OCI-LY7 (cell line): Measurements from ENCODE around the gene KLC3. TPM values are rescaled to one million over a fixed set of nuclear protein-coding genes. Genes with fewer than 3 reads are reported as not detected.

Experiments
- Bru-seq: library from RNA; stranded (reverse); fragments of 400-500 nt; gene quantifications from one replicate; lab custom pipeline; 2021; lab: Mats Ljungman, UMichigan
- BruChase-seq, 2 experiments: library from RNA; stranded (reverse); fragments of 400-500 nt; gene quantifications; one replicate each; lab custom pipeline; 2021; lab: Mats Ljungman, UMichigan
- BruUV-seq: library from RNA; stranded (reverse); fragments of 400-500 nt; replicated peaks from 2 replicates; lab custom pipeline; 2021; lab: Mats Ljungman, UMichigan
- CTCF ChIA-PET: fragments of 300-600 bp; sonication (Branson Sonifier 250); formaldehyde crosslinking; loops from one replicate; lab custom pipeline; 2022; ENCODE audit warnings: antibody characterized with exemption; ENCODE audit not compliant: unreplicated experiment; lab: Charles Lee
- POLR2A ChIA-PET: fragments of 300-600 bp; sonication (Branson Sonifier 250); formaldehyde crosslinking; loops from one replicate; lab custom pipeline; 2022; ENCODE audit warnings: antibody characterized with exemption; lab: Charles Lee
- DNase-seq: peaks from one replicate; pipeline ENCODE4 v3.0.0-alpha.2; 2015; ENCODE audit warnings: low spot score
- H2AFZ ChIP-seq: fragments of 200-600 bp; sonication (generic), shearing (Covaris generic); 2 replicates; pipeline ENCODE4 v1.6.1; 2014; ENCODE audit warnings: mild to moderate bottlenecking, antibody characterized with exemption, low read length, moderate library complexity
- H3K27ac ChIP-seq: fragments of 200-600 bp; sonication (generic); 2 replicates; pipeline ENCODE4 v1.5.1; 2014; ENCODE audit warnings: mixed run types, low read depth, mild to moderate bottlenecking, moderate library complexity, low read length, inconsistent platforms; ENCODE audit not compliant: poor library complexity, severe bottlenecking
- H3K36me3 ChIP-seq: fragments of 200-600 bp; sonication (generic); 2 replicates; pipeline ENCODE4 v1.6.1; 2014; ENCODE audit warnings: mild to moderate bottlenecking, antibody characterized with exemption, low read length, moderate library complexity, mixed read lengths; ENCODE audit not compliant: insufficient read depth
- H3K4me1 ChIP-seq: fragments of 200-600 bp; sonication (generic); 2 replicates; pipeline ENCODE4 v1.5.1; 2014; ENCODE audit warnings: mild to moderate bottlenecking, low read length; ENCODE audit not compliant: insufficient read depth, poor library complexity, severe bottlenecking
- H3K4me2 ChIP-seq: fragments of 200-600 bp; sonication (generic); 2 replicates; pipeline ENCODE4 v1.6.1; 2014; ENCODE audit warnings: mild to moderate bottlenecking, low read length
- H3K4me3 ChIP-seq: fragments of 200-600 bp; sonication (generic); 2 replicates; pipeline ENCODE4 v1.5.1; 2014; ENCODE audit warnings: mild to moderate bottlenecking, low read depth, low read length; ENCODE audit not compliant: poor library complexity, severe bottlenecking
- H3K79me2 ChIP-seq: fragments of 200-600 bp; sonication (generic); 2 replicates; pipeline ENCODE4 v1.6.1; 2016; ENCODE audit warnings: low read depth, mild to moderate bottlenecking, low read length, moderate library complexity, mixed read lengths; ENCODE audit not compliant: insufficient read depth
- H3K9me2 ChIP-seq: fragments of 200-600 bp; sonication (generic); 2 replicates; pipeline ENCODE4 v1.6.1; 2016; ENCODE audit warnings: mild to moderate bottlenecking, low read length, mixed read lengths; ENCODE audit not compliant: insufficient read depth
- H3K9me3 ChIP-seq: fragments of 200-600 bp; sonication (generic); 2 replicates; pipeline ENCODE4 v1.6.1; 2014; ENCODE audit warnings: mild to moderate bottlenecking, mixed run types, low read length, mixed read lengths
- H4K20me1 ChIP-seq: fragments of 200-600 bp; sonication (generic); 2 replicates; pipeline ENCODE4 v1.6.1; 2014; ENCODE audit warnings: mild to moderate bottlenecking, antibody characterized with exemption, low read length, moderate library complexity, mixed read lengths; ENCODE audit not compliant: insufficient read depth
- EZH2phosphoT487 ChIP-seq: fragments of 200-600 bp; sonication (generic); IDR thresholded peaks from 2 replicates; pipeline ENCODE4 v1.6.1; 2018; ENCODE audit warnings: low read depth, borderline replicate concordance, mild to moderate bottlenecking, mixed run types, antibody characterized with exemption, low read length, moderate library complexity, mixed read lengths
- intact Hi-C: fragments of 100-400 bp; cut with micrococcal nuclease; formaldehyde crosslinking; loops from one replicate; pipeline ENCODE4 v1.10.0; 2022; ENCODE audit not compliant: unreplicated experiment
- long read RNA-seq: library from polyadenylated mRNA; stranded (forward); transcript quantifications from one replicate; pipeline ENCODE4 v2.0.0, GENCODE V29; 2022
- total RNA-seq, 2 experiments: library from RNA; depleted of rRNA in 1 of 2; stranded (reverse); fragments of >200 nt in 1 of 2; shearing (Covaris generic) in 1 of 2; gene quantifications; 2 replicates each; pipeline ENCODE4 v1.2.3, GENCODE V29; 2014 to 2022
- TF ChIP-seq, protein P1 (sequence below): fragments of 200-600 bp; sonication (generic); conservative IDR thresholded peaks from 2 replicates; pipeline ENCODE4 v1.5.1; 2014; ENCODE audit warnings: mild to moderate bottlenecking, antibody characterized with exemption, low read length, moderate library complexity, mixed read lengths

Gene KLC3
- not detected in 2 replicates for total RNA-seq (2014; rRNA removed; shearing (Covaris generic))
- total RNA-seq (2022) = not detected in 2 replicates
- percentile 9 among the genes with signal in this experiment for Bru-seq, nascent RNA
- not detected for BruChase-seq, experiment 1, labeled RNA remaining after a 6-hour chase
- BruChase-seq, experiment 2, labeled RNA remaining after a 2-hour chase = percentile 9 among the genes with signal in this experiment
- long read RNA-seq = 0 reads

DNA sequence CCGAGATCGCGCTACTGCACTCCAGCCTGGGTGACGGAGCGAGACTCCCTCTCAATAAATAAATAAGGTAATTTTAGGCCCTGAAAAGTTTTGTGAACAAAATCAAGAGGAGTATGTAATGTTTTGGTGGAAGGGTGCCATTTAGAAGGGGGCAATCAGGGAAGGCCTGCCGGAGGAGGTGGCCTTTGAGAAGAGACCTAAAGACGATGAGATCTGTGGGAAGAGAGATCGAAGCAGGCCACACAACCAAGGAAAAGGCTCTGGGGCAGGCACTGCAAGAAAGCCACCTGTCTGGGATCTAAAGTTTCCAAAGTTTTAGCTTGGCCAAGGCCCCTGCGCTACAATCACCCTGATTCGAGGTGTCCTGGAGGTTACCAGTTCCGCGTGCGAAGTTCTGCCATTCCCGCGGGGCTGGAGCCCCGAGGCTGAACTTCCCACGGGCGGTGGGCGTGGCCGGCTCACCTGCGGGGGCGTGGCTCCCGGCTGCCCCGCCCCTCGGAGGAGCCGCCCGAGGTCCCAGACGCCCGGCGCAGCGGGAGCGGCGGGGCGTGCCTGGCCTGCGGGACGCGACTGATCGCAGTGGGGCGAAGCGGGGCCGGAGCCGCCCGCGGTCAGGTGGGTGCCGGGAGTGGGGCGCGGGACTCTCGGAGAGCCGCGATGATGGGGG lies at the start of gene KLC3:
TSS of gene KLC3 (plus strand) at position 519 of the 667 bp plus-strand sequence. CDS start 4,792 bp downstream, outside the sequence.
- ChIA-PET POLR2A (no interaction called here), CTCF (no interaction called here)
- no peaks in the 10 kb centered on the region for H4K20me1 ChIP-seq
- TF ChIP-seq EZH2phosphoT487 = no peak
- TF ChIP-seq, protein P1, sequence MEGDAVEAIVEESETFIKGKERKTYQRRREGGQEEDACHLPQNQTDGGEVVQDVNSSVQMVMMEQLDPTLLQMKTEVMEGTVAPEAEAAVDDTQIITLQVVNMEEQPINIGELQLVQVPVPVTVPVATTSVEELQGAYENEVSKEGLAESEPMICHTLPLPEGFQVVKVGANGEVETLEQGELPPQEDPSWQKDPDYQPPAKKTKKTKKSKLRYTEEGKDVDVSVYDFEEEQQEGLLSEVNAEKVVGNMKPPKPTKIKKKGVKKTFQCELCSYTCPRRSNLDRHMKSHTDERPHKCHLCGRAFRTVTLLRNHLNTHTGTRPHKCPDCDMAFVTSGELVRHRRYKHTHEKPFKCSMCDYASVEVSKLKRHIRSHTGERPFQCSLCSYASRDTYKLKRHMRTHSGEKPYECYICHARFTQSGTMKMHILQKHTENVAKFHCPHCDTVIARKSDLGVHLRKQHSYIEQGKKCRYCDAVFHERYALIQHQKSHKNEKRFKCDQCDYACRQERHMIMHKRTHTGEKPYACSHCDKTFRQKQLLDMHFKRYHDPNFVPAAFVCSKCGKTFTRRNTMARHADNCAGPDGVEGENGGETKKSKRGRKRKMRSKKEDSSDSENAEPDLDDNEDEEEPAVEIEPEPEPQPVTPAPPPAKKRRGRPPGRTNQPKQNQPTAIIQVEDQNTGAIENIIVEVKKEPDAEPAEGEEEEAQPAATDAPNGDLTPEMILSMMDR = no peak
- intact Hi-C loops = no loop called here
- peak; percentile 52 for DNase-seq
- no peaks in the 10 kb centered on the region for H3K79me2 ChIP-seq
- H3K9me2 ChIP-seq = no peaks in the 10 kb centered on the region
- peak within 1 kb of the TSS; percentile 58 for H3K4me2 ChIP-seq
- peak within 1 kb of the TSS; percentile 56 for H3K4me3 ChIP-seq
- H3K4me1 ChIP-seq = peaks cover 8% of the 10 kb centered on the region
- H2AFZ ChIP-seq = no peak within 1 kb of the TSS
- no TSS peak for BruUV-seq
- no peaks in the 10 kb centered on the region for H3K36me3 ChIP-seq
- no peak within 1 kb of the TSS for H3K27ac ChIP-seq
- no peaks in the 10 kb centered on the region for H3K9me3 ChIP-seq

DNA sequence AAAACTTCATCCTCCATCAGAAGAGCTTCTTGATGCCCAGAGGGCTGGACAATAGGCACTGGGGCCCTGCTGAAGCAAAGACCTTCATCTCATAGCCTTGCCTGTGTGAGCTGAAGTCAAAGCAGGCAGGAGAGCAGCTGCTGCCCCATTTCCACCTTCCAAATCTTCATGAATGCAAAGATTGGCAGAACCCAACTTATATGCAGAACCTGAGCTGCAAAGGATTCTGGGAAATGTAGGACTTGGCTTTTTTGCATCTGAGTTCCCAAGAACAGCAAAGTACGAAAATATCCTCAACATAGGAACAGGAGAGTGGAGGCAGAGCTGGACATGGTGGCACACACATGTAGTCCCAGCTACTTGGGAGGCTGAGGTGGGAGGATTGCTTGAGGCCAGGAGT lies 48.7 kb upstream of the KLC3 start:
- Histone ChIP-seq H3K36me3 (peaks cover 15% of the 10 kb centered on the region), H3K27ac (no peak overlapping the region), H3K9me2 (no peaks in the 10 kb centered on the region), H2AFZ (no peak overlapping the region), H3K4me1 (no peaks in the 10 kb centered on the region), H3K9me3 (no peaks in the 10 kb centered on the region), H3K4me2 (no peak overlapping the region), H4K20me1 (no peaks in the 10 kb centered on the region; the same call in 1 of the 2 replicates), H3K79me2 (no peaks in the 10 kb centered on the region), H3K4me3 (no peak overlapping the region)
- ChIA-PET POLR2A (no interaction called here), CTCF (no interaction called here)
- TF ChIP-seq, protein P1 = no peak
- TF ChIP-seq EZH2phosphoT487 = no peak
- no peak for DNase-seq
- intact Hi-C loops = no loop called here
- no TSS peak for BruUV-seq

GRCh38 chr19:45293682-45294081 lies 46.9 kb upstream of the KLC3 start:
- H3K36me3 ChIP-seq = peaks cover 15% of the 10 kb centered on the region
- DNase-seq = no peak
- H3K4me3 ChIP-seq = no peak overlapping the region
- H3K9me2 ChIP-seq = no peaks in the 10 kb centered on the region
- ChIA-PET CTCF (no interaction called here), POLR2A (no interaction called here)
- H3K9me3 ChIP-seq = no peaks in the 10 kb centered on the region
- TF ChIP-seq, protein P1 = no peak
- TF ChIP-seq EZH2phosphoT487 = no peak
- BruUV-seq = no TSS peak
- no peak overlapping the region for H2AFZ ChIP-seq
- H3K79me2 ChIP-seq = no peaks in the 10 kb centered on the region
- H4K20me1 ChIP-seq = no peaks in the 10 kb centered on the region; the same call in 1 of the 2 replicates
- no peak overlapping the region for H3K27ac ChIP-seq
- no peaks in the 10 kb centered on the region for H3K4me1 ChIP-seq
- H3K4me2 ChIP-seq = no peak overlapping the region
- intact Hi-C loops = no loop called here
